Measurements from ENCODE around the gene GOLGA6D.
"Not testable (repeated sequence)": the region's sequence is repeated elsewhere in the genome, so short reads cannot be mapped to it uniquely, and the experiment has no call there.

Gene GOLGA6D

DNA sequence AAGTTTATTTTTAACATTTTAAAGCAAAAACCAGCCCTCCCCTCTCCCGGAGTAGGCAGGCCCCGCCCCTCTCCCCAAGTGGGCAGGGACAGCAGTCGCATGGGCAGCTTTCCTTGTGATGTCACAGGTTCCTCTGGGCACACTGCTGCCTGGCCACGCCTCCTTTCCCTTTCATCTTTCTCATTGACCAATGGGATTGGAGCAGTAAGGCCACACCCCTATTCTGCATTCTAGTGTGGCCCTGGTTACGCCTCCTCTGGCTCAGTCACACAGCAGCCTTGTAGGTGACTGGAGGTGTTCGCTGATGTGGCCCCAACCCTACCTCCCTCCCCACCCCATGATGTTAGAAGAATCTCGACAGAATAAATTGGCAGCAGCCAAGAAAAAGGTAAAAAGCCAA, at the start of gene GOLGA6D:
TSS of gene GOLGA6D (plus strand) at position 264 of the 400 bp plus-strand sequence. CDS start at position 305, 41 bp downstream.
- DNase-seq (ENCODE audit: low read depth in 3 of 3) = not testable (repeated sequence)

DNA sequence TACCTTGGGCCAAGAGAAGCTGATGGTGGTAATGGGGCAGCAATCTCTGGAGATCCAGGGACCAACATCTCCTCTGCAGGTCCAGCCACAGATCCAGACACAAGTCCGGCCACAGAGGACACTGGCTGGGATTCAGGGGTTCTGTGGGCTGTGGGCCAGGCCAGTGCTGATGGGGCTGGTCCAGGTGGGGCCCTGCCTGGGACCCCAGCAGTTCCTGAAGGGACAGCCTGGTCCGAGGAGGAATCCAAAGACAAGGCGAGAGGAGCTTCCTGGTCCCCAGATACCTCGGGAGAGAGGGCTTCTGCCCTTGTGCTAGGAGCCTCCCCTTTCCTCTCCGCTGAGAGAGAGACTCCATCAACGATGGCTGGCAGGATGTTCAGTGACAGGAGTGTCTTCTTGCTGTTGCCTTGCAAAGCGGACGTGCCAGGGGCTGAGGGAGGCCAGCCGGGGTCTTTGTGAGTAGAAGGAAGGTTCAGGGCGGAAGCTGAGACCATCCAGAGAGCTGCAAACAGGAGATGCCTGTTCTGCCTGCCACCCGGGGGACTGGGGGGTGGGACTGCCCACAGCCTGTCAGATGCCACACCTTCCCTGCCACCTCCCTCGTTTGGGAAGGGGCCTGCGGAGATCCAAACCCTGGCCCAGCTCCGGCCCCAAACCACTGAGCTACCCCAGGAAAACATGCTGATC, 49.0 kb upstream of the GOLGA6D start:
- no peak for DNase-seq (ENCODE audit: low read depth in 3 of 3)

GRCh38 chr15:75234191-75234810, 48.3 kb upstream of the GOLGA6D start:
- DNase-seq (ENCODE audit: low read depth in 3 of 3) = no peak

DNA sequence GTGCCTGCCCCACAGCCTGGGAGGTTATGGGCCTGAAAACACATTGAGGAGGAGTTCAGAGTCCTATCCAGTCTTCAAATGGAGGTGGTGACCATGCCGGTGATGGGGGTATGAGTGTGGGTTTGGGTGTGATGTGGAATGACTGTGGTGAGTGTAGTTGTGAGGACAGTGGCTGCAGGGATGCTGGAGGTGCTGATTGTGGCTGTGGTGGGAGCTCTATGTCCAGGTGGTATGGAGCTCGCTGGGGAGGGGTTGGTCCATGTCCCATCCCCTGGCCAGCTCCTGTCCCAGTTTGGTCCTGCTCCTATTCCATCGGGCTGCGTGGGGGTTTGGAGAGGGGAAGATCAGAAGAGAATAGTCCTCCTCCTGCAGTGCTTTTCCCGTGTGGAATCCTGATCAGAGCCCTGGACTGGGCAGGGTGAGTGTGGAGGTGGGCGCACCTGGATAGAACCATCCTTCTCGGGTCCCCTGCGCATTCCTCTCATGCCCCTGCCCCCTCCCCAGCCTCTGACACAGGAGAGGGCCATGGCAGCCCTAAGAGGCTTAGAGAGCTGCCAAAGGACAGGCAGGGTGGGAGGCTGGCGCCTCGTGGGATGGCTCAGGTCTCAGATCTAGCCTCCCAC, 47.5 kb upstream of the GOLGA6D start:
- no peak for DNase-seq (ENCODE audit: low read depth in 3 of 3)

DNA sequence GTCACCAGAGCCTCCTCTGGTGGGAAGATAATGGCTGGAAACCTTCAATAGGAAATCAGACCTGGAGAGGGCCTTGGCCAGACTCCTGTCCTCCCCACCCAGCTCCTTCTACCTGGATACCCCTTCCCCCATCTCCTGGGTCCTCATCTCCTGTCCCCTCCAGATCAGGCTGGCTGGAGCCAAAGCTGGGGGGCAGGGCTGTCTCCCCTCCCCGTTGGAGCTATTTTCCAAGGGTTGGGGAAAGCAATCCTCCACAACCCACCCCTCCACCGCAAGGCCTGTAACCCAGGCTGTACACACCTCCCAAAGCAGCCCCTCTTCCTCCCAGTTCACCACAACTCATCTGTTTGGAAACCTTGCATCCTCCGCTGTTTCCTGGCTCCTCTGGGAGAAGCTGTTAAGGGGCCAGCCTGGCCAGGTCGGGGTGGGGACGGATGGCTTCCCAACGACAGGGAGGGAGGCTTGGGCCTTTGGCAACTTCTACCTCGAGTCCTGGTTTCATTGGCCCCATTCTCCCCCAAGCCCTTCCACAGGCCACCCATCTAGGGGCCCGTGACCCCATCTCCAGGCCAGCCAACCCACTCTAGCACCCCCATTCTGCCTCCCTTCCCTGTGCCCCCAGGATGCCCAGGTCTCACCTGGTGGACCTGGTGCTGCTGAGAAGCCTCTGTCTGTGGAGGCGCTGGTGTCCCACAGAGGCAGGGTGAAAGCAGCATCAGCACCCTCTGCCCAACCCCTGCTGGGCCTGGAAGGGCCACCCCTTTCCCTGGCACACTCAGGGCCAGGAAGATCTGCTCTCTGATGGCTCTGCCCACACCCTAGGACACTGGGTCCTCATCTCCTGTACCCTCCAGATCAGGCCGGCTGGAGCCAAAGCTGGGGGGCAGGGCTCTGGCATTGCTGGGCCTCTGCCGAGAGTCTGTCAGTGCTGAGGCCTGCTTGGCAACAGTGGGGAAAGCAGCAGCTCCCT, 46.6 kb upstream of the GOLGA6D start:
- no peak for DNase-seq (ENCODE audit: low read depth in 3 of 3)

GRCh38 chr15:75237316-75237982, 45.2 kb upstream of the GOLGA6D start:
- no peak for DNase-seq (ENCODE audit: low read depth in 3 of 3)

DNA sequence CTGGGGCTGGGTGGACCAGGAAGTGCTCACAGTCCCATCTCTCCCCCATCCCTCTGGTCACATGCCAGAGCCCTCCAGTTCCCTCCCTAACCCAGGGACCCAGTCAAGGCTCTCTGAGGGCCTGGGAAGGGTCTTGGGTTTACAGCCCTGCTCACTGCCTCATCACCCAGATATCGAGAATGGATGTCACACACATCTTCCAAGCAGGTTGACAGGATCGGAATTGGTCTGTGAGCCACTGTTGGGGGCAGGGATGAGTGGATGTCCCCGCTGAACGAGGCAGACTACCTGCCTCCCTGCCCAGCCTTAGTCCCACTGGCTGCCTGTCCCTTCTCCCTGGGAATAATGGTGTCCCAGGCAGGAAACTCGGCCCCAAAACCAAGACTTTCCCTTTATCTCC, 44.5 kb upstream of the GOLGA6D start:
- DNase-seq (ENCODE audit: low read depth in 3 of 3) = no peak

GRCh38 chr15:75245741-75246140, 36.9 kb upstream of the GOLGA6D start:
- not testable (repeated sequence) for DNase-seq (ENCODE audit: low read depth in 3 of 3)

GRCh38 chr15:75248991-75249390, 33.6 kb upstream of the GOLGA6D start:
- not testable (repeated sequence) for DNase-seq (ENCODE audit: low read depth in 3 of 3)

- DNase-seq (ENCODE audit: low read depth in 3 of 3) = no peak
Observed at GRCh38 chr15:75249726-75250125, 32.9 kb upstream of the GOLGA6D start.

DNA sequence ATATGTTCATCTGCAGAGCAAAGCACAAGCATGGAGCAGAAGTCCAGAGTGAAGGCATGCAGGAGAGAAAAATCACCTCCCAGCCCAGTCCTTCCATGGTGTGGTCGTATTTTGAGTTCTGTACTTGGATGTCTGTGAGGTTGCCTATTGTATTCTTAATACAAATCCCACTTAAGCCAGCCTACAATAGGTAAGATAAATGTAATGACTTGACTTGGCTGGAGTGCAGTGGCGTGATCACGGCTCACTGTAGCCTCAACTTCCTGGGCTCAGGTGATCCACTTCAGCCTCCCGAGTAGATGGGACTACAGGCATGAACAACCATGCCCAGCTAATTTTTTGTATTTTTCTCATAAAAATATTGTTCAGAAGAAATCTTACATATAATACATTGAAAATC, 31.3 kb upstream of the GOLGA6D start:
- DNase-seq (ENCODE audit: low read depth in 3 of 3) = not testable (repeated sequence)

DNA sequence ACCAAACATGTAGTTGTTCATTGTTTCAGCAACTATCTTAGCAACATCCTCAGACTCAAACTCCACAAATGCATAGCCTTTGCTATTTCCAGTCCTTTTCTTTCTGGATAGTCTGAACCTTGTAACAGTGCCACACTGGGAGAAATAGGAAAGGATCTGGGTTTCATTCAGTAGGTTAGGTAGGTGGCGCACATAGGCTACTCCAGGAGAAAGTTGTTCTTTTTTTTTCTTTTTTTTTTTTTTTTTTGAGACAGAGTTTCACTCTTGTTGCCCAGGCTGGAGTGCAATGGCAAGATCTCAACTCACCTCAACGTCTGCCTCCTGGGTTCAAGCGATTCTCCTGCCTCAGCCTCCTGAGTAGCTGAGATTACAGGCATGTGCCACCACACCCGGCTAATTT, 30.4 kb upstream of the GOLGA6D start:
- DNase-seq (ENCODE audit: low read depth in 3 of 3) = not testable (repeated sequence)

GRCh38 chr15:75258034-75258433, 24.6 kb upstream of the GOLGA6D start, which contains the start of gene GOLGA6C:
Gene GOLGA6C (plus strand): TSS chr15:75258334. CDS start chr15:75258599, 265 bp downstream.
- DNase-seq (ENCODE audit: low read depth in 3 of 3) = not testable (repeated sequence)

DNA sequence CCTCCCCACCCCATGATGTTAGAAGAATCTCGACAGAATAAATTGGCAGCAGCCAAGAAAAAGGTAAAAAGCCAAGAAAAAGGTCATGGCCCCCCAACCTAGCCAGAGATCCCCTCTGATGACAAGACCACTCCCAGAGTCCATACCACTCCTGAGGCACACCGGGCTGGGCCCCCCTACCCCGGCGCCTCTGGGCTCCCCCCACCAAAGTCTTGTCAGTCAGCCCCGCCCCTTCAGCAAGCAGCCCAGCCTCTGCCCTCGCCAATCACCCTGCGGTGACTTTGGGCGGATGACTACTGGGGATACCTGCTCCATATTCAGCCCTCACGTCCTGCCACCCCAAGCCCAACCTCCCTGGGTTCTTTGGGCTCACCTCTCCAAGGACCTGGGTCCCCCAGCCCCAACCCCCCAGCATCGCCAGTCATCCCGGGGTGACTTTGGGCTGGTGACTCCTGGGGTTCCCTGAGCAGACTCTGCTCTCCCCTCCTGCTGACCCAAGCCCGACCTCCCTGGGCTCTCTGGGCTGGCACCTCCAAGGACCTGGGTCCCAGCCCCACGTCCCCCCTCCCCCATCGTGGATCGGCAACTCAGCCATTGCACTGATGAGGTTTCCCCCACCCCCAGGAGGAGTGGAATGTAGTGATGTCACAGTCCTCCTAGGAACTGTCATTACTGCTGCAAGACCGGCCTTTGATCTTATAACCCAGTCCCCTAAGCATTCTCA, 23.9 kb upstream of the GOLGA6D start:
- DNase-seq (ENCODE audit: low read depth in 3 of 3) = not testable (repeated sequence)

GRCh38 chr15:75259873-75260272, 22.8 kb upstream of the GOLGA6D start:
- not testable (repeated sequence) for DNase-seq (ENCODE audit: low read depth in 3 of 3)

DNA sequence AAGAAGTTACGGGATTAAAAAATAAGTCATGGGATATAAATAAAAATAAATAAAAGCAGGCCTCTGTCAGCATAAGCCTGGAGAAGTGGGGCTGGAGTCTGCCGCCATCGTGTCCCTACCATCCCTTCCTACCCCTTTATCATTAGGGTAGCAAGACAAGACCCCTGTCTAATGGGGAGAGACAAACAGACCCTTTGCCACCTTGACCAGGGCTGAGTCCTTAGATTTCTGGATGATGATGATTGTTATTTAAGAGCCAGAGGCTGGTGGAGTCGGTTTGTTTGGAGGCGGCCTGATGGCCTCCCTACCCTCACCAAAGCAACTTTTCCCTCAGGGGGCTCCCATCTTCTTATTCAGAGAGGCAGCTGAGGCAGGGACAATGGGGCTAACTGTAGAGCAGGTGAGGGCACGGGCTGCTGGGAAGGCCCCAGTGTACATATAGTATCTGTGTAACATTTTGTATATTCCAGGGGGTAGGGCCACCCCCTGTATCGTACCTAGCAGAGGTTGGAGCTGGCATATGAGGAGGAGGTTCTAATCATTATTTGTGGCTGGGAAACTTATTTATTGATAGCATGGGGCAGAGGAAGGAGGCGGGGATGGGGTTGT, 8.8 kb upstream of the GOLGA6D start:
- DNase-seq (ENCODE audit: low read depth in 3 of 3) = not testable (repeated sequence)

- peak; percentile 35 to 64 (median 44) for DNase-seq (ENCODE audit: low read depth in 3 of 3)
Observed at GRCh38 chr15:75274509-75275107, 8.0 kb upstream of the GOLGA6D start.

DNA sequence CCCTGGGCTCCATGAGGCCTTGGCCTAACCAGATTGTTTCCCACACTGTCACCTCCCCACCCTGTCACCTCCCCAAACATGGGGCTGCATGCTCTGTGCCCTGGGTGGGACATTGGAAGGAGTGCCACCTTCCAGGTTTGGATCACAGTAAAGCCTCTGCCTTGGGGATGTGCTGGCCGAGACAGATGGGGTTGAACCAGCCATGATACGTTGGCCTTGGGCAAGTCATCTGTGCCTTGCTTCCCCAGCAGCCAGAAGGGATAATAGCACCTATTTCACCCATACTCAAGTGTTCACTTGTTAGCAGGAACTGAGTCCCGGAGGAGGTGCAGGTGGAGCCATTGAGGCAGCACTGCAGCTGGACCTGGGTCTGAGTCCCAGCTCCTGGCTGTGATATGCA, 7.0 kb upstream of the GOLGA6D start:
- DNase-seq (ENCODE audit: low read depth in 3 of 3) = not testable (repeated sequence)

DNA sequence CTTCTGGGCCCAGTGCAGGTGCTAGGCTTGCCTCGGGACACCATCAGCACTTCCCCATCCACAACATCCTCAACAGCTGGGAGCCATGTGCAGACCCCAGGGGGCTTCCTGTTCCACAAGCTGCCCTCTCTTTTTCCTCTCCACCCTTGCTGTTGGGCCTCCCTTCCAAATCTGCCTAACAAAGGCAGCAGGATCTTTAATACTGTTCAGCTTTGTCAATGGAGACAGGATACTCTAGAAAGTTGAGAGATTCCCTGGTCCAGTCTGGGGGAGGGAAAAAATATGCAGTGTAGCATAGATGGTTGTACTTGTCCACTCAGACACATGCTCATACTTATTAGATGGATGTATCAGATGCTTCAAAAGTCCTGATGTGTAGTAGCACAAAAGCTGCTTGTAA, 4.1 kb upstream of the GOLGA6D start:
- not testable (repeated sequence) for DNase-seq (ENCODE audit: low read depth in 3 of 3)
